CD14-positive monocyte (primary cell): ENCODE measurements around the gene BCL2. TPM values are rescaled to one million over a fixed set of nuclear protein-coding genes. Genes with fewer than 3 reads are reported as not detected.

Experiments used
- DNase-seq, 3 donors: peaks; one replicate each; pipeline ENCODE4 v3.0.0-alpha.2; 2011 to 2022
- H2AFZ ChIP-seq: 2 replicates; pipeline ENCODE4 v1.6.0; 2012; ENCODE audit warnings: mild to moderate bottlenecking, low read depth, low read length, inconsistent platforms; ENCODE audit not compliant: insufficient read depth, poor library complexity, severe bottlenecking
- H3K27ac ChIP-seq, 2 donors: 1 replicate in 1 of 2; 2 replicates in 1 of 2; pipeline ENCODE4 v1.5.1; 2012 to 2013; ENCODE audit warnings: low read length in 2 of 2, control low read depth in 1 of 2, inconsistent platforms in 1 of 2, low read depth in 1 of 2, mild to moderate bottlenecking in 1 of 2
- H3K27me3 ChIP-seq, 2 donors: one replicate each; pipeline versions ENCODE4 v1.6.0 to v1.6.1; 2011 to 2013; ENCODE audit warnings: low read length in 2 of 2; ENCODE audit not compliant: control insufficient read depth in 2 of 2, insufficient read depth in 2 of 2
- H3K36me3 ChIP-seq, 2 donors: replicated peaks in 1 of 2; 1 replicate in 1 of 2; 2 replicates in 1 of 2; pipeline versions ENCODE4 v1.5.1 to v1.6.1; 2012 to 2013; ENCODE audit warnings: low read length in 2 of 2, control low read depth in 1 of 2, inconsistent platforms in 1 of 2, mild to moderate bottlenecking in 1 of 2; ENCODE audit not compliant: insufficient read depth in 2 of 2, control insufficient read depth in 1 of 2
- H3K4me1 ChIP-seq, 2 donors: 1 replicate in 1 of 2; 2 replicates in 1 of 2; pipeline versions ENCODE4 v1.5.1 to v1.6.1; 2012 to 2013; ENCODE audit warnings: low read length in 2 of 2, control low read depth in 1 of 2, inconsistent platforms in 1 of 2, mild to moderate bottlenecking in 1 of 2, moderate library complexity in 1 of 2; ENCODE audit not compliant: insufficient read depth in 2 of 2, control insufficient read depth in 1 of 2
- H3K4me2 ChIP-seq: replicated peaks from 2 replicates; pipeline ENCODE3; 2012; ENCODE audit warnings: low read length, moderate library complexity, mild to moderate bottlenecking; ENCODE audit not compliant: poor library complexity, severe bottlenecking; ENCODE audit errors: extremely low read depth
- H3K4me3 ChIP-seq, 3 experiments: fragments of 200-600 bp in 1 of 3; sonication (generic) in 1 of 3; replicated peaks in 1 of 3; 1 replicate in 2 of 3; 2 replicates in 1 of 3; pipeline ENCODE4 v1.5.1; 2011 to 2013; ENCODE audit warnings: low read length in 3 of 3, mild to moderate bottlenecking in 3 of 3, control low read depth in 2 of 3, low read depth in 2 of 3, inconsistent platforms in 1 of 3, moderate library complexity in 1 of 3
- H3K79me2 ChIP-seq: 2 replicates; pipeline ENCODE4 v1.6.0; 2012; ENCODE audit warnings: mild to moderate bottlenecking, control low read depth, inconsistent platforms, low read length, moderate library complexity; ENCODE audit not compliant: insufficient read depth
- H3K9ac ChIP-seq: 2 replicates; pipeline ENCODE4 v1.6.0; 2017; ENCODE audit warnings: low read length, mild to moderate bottlenecking; ENCODE audit not compliant: insufficient read depth, poor library complexity, severe bottlenecking
- H3K9me3 ChIP-seq, 2 donors: replicated peaks in 1 of 2; 1 replicate in 1 of 2; 2 replicates in 1 of 2; pipeline versions ENCODE4 v1.5.1 to v1.6.1; 2012 to 2013; ENCODE audit warnings: low read length in 2 of 2, control low read depth in 1 of 2; ENCODE audit not compliant: control insufficient read depth in 1 of 2, insufficient read depth in 1 of 2
- H4K20me1 ChIP-seq: 2 replicates; pipeline ENCODE4 v1.6.0; 2012; ENCODE audit warnings: mild to moderate bottlenecking, low read length, control low read depth, moderate library complexity; ENCODE audit not compliant: insufficient read depth
- H3K27ac Mint-ChIP-seq, 7 donors: one replicate each; pipeline ENCODE4 v1.8.0; 2020; ENCODE audit warnings: mild to moderate bottlenecking in 7 of 7, mixed read lengths in 7 of 7, moderate library complexity in 6 of 7, inconsistent platforms in 2 of 7
- H3K27me3 Mint-ChIP-seq, 3 donors: one replicate each; pipeline ENCODE4 v1.8.0; 2021 to 2022; ENCODE audit warnings: low read depth in 3 of 3, mild to moderate bottlenecking in 3 of 3, mixed read lengths in 3 of 3, moderate library complexity in 3 of 3, inconsistent platforms in 1 of 3
- H3K36me3 Mint-ChIP-seq, 2 donors: one replicate each; pipeline ENCODE4 v1.8.0; 2020; ENCODE audit warnings: mixed read lengths in 2 of 2, inconsistent platforms in 1 of 2, mild to moderate bottlenecking in 1 of 2
- H3K4me1 Mint-ChIP-seq: one replicate; pipeline ENCODE4 v1.8.0; 2020; ENCODE audit warnings: mild to moderate bottlenecking, mixed read lengths
- H3K4me3 Mint-ChIP-seq, 2 donors: one replicate each; pipeline ENCODE4 v1.8.0; 2020; ENCODE audit warnings: mild to moderate bottlenecking in 2 of 2, mixed read lengths in 2 of 2, moderate library complexity in 1 of 2
- H3K9me3 Mint-ChIP-seq, 7 donors: one replicate each; pipeline ENCODE4 v1.8.0; 2020 to 2022; ENCODE audit warnings: mixed read lengths in 7 of 7, mild to moderate bottlenecking in 6 of 7, moderate library complexity in 6 of 7, inconsistent platforms in 2 of 7
- CTCF ChIP-seq: fragments of 200-600 bp; IDR thresholded peaks from one replicate; pipeline ENCODE4 v1.8.0; 2022; ENCODE audit warnings: antibody characterized with exemption, mild to moderate bottlenecking
- WGBS: methylation state at CpG from one replicate; pipeline ENCODE4 v1.1.5; 2013; ENCODE audit warnings: missing lambda C conversion rate; ENCODE audit not compliant: insufficient coverage; 5-methylcytosine and 5-hydroxymethylcytosine counted together
- intact Hi-C, 2 donors: fragments of 100-400 bp; cut with micrococcal nuclease; formaldehyde crosslinking; loops; one replicate each; pipeline versions ENCODE4 v1.15.0 to v1.15.1; 2023
- polyA plus RNA-seq, 3 donors: library from polyadenylated mRNA; depleted of rRNA in 1 of 3; unstranded in 2 of 3; stranded (reverse) in 1 of 3; fragments of 300-500 nt in 2 of 3; fragments of >200 nt in 1 of 3; fragmentation: Illumina TruSeq in 2 of 3; gene quantifications; 1 replicate in 2 of 3; 2 replicates in 1 of 3; pipeline ENCODE4 v1.2.3, GENCODE V29; 2012 to 2021

The BCL2 gene
- polyA plus RNA-seq, 3 donors, result 0.58 to 2.5 (median 1.1) TPM

- H4K20me1 ChIP-seq, result no peaks in the 10 kb centered on the region
- intact Hi-C loops, result no loop called here
Observed at GRCh38 chr18:63178971-63179370, 140.6 kb downstream of the BCL2 start.

GRCh38 chr18:63177919-63178821, 141.4 kb downstream of the BCL2 start:
- H3K4me3 ChIP-seq, result no peak overlapping the region
- H3K9me3 ChIP-seq, result no peaks in the 10 kb centered on the region
- H3K36me3 ChIP-seq, result no peaks in the 10 kb centered on the region
- Mint-ChIP-seq H3K4me3 (peak overlapping the region in 1 of 2 donors; percentile 20), H3K4me1 (peaks cover 24% of the 10 kb centered on the region), H3K27ac (peak overlapping the region in 1 of 7 donors; percentile 17), H3K27me3 (peaks cover 0 to 4% (median 2%) of the 10 kb centered on the region in 3 donors), H3K36me3 (peaks cover 0 to 2% of the 10 kb centered on the region in 2 donors), H3K9me3 (peaks cover 0 to 5% (median 0%) of the 10 kb centered on the region in 7 donors)
- H3K27ac ChIP-seq, result no peak overlapping the region
- no peaks in the 10 kb centered on the region for H3K27me3 ChIP-seq
- no peak for TF ChIP-seq CTCF
- H4K20me1 ChIP-seq, result no peaks in the 10 kb centered on the region
- H2AFZ ChIP-seq, result no peak overlapping the region
- intact Hi-C loops, result no loop called here
- DNase-seq, result no peak
- WGBS, result 88% methylated on average over 11 of the region's 25 CpGs
- H3K4me2 ChIP-seq, result no peak overlapping the region
- H3K9ac ChIP-seq, result no peak overlapping the region
- no peaks in the 10 kb centered on the region for H3K4me1 ChIP-seq
- H3K79me2 ChIP-seq, result peaks cover 5% of the 10 kb centered on the region

More at GRCh38 chr18:63178971-63179370, 140.6 kb downstream of the BCL2 start:
- H3K27ac Mint-ChIP-seq, result peak overlapping the region in 1 of 7 donors; percentile 27
- no peak for TF ChIP-seq CTCF
- H3K4me3 ChIP-seq, result no peak overlapping the region
- no peak overlapping the region for H3K9ac ChIP-seq
- H3K4me2 ChIP-seq, result no peak overlapping the region
- H3K9me3 Mint-ChIP-seq, result peaks cover 0 to 5% (median 0%) of the 10 kb centered on the region in 7 donors
- H3K36me3 ChIP-seq, result no peaks in the 10 kb centered on the region
- H3K4me1 Mint-ChIP-seq, result peaks cover 21% of the 10 kb centered on the region
- no peaks in the 10 kb centered on the region for H3K27me3 ChIP-seq
- H2AFZ ChIP-seq, result no peak overlapping the region
- no peak overlapping the region for H3K4me3 Mint-ChIP-seq
- DNase-seq, result no peak
- H3K79me2 ChIP-seq, result peaks cover 5% of the 10 kb centered on the region
- peaks cover 0 to 2% of the 10 kb centered on the region in 2 donors for H3K36me3 Mint-ChIP-seq
- H3K9me3 ChIP-seq, result no peaks in the 10 kb centered on the region
- H3K4me1 ChIP-seq, result peaks cover 0 to 1% of the 10 kb centered on the region in 2 donors
- no peak overlapping the region for H3K27ac ChIP-seq
- peaks cover 0 to 4% (median 2%) of the 10 kb centered on the region in 3 donors for H3K27me3 Mint-ChIP-seq
- no CpG with 5 or more reads among the region's 2 CpGs for WGBS
